ENCODE data around the gene PRRX1.

Gene PRRX1

DNA sequence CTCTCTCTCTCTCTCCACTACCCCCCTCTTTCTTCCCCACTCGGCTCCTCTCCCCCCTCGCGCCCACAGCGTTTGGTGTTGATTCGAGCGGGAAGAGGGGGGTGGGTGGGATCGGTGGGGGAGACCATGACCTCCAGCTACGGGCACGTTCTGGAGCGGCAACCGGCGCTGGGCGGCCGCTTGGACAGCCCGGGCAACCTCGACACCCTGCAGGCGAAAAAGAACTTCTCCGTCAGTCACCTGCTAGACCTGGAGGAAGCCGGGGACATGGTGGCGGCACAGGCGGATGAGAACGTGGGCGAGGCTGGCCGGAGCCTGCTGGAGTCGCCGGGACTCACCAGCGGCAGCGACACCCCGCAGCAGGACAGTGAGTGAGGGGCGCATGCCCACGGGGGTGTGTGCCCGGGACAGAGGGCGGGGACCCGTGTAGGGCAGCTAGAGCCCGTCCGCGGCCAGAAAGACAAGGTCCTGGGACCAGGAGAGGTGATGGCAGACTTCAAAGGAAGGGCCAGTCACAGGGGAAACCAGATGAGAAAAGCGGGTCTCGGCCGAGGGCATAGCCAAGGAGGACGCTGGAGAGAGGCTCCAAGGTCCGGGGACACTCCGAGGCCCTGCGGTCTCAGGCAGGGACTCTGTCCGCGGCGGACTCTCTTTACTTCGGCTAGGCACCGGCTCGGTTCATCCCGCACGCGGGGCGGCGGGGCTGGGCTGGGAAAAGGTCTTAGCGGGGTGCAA lies at the start of gene PRRX1:
TSS of gene PRRX1 (plus strand) at position 39 of the 735 bp plus-strand sequence. CDS start at position 127, 88 bp downstream.
- no peak for DNase-seq (ENCODE audit: low read depth, low spot score)

DNA sequence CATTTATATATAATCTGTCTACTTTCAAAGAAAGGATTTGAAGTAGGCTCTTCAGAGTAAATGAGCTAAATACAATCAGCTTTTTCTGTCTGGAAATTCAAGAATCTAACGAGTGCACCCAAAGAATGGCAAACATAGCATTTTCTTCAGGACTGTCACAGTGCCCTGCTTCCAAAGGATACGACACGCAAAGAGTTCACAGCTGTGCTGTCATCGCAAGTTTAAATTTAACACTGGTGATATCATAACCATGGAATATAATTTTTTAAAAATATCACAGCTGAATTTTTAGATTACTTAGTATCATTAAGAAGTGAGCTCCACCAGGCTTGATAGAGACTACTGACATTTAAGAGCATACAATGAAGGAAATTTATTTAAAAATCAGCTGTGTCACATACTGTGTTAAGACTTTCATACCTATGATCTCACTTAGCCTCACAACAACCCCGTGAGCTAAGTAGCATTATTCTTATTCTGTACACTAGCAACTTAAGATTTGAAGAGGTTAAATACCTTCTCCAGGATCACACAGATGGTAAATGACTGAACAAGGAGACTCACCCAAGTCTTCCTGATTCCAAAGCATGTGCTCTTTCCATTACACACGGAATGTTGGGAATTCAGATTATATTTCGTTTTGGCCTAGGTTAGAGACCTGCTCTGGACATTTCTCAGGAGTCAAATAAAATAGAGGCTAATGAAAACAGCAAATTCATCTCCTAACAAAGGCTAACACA lies 46.2 kb upstream of the PRRX1 start:
- DNase-seq (ENCODE audit: low read depth, low spot score): no peak

- DNase-seq (ENCODE audit: low read depth, low spot score): no peak
Observed at GRCh38 chr1:170618421-170618820, 45.5 kb upstream of the PRRX1 start.

GRCh38 chr1:170619241-170620028 lies 44.5 kb upstream of the PRRX1 start:
- no peak for DNase-seq (ENCODE audit: low read depth, low spot score)

DNA sequence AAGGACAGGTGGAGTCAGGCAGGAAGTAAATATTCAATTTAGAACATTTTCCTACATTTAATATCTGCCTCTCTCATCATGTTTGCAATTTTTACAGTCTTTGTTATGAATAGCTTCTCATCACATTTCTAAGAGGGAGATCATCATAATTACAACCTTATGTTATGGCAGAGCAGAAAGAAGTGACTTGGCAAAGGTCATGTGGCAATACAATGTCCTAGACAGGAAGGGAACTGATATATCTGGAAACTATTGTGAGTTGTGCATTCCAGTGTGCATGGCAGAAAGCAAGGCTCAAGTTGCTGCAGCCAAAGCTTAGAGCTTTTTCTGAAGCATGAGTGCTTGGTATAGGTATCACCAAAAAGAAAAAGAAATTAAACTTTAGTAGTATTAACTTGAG lies 43.8 kb upstream of the PRRX1 start:
- DNase-seq (ENCODE audit: low read depth, low spot score): no peak

- DNase-seq (ENCODE audit: low read depth, low spot score): no peak
Observed at GRCh38 chr1:170623171-170623570, 40.8 kb upstream of the PRRX1 start.

DNA sequence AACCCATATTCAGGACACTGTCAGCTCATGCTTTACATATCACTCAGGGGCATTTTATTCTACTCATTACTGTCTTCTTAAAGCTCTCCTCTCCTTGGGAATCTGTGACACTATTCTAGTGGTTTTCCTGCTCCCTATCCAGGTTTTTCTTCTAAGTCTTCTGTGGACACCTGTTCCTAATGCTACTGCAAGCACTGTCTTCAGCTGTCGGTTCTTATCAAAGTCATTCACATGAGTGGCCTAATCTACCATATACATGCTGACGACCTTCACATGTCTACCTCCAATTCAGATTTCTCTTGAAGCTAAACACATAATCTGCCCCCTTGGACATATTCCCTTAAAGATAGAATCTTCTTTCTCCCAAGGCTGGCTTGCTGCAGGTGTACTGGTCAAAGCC lies 39.8 kb upstream of the PRRX1 start:
- DNase-seq (ENCODE audit: low read depth, low spot score): no peak

GRCh38 chr1:170630977-170631376 lies 33.0 kb upstream of the PRRX1 start:
- DNase-seq (ENCODE audit: low read depth, low spot score): no peak

- DNase-seq (ENCODE audit: low read depth, low spot score): no peak
Observed at GRCh38 chr1:170634293-170634692, 29.6 kb upstream of the PRRX1 start.

GRCh38 chr1:170634824-170635410 lies 29.0 kb upstream of the PRRX1 start:
- DNase-seq (ENCODE audit: low read depth, low spot score): no peak

DNA sequence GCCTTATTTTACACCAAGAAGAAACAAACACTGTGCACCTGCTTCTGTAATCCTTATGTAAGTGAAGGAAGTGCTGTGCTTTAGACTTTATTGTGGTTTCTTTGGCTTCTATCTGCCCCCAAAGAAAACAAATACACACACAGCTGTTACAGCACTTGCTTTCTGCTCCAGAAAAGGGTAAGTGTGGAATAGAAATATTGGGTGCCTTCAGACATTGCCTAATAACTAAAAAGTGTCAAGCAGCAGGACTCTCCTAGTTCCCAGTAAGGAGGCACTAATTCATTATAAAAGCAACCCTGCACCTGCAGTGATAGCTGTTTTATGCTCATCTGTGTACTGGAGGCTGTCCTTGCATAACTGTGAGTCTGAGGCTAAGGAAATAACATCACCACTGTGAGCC lies 23.4 kb upstream of the PRRX1 start:
- no peak for DNase-seq (ENCODE audit: low read depth, low spot score)

DNA sequence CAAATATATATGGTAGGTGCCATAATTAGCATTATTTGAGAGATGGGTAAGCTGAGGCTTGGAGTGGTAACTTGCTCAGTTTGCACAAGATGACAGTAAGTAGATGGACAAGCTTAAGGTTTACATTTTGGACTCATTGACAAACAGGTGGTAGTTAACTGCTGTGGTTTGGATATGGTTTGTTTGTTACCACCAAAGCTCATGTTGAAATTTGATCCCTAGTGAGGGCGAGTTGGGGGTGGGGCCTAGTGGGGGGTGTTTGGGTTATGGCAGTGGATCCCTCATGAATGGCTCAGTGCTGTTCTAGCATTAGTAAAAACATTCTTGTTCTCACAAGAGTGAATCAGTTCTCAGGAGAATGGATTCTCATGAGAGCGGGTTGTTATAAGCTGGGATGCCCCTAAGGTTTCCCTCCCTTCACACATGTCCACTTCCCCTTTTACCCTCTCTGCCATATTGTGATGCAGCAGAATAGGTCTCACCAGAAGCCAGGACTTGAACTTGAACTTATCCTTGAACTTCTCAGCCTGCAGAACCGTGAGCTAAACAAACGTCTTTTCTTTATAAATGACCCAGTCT lies 6.6 kb upstream of the PRRX1 start:
- DNase-seq (ENCODE audit: low read depth, low spot score): no peak

DNA sequence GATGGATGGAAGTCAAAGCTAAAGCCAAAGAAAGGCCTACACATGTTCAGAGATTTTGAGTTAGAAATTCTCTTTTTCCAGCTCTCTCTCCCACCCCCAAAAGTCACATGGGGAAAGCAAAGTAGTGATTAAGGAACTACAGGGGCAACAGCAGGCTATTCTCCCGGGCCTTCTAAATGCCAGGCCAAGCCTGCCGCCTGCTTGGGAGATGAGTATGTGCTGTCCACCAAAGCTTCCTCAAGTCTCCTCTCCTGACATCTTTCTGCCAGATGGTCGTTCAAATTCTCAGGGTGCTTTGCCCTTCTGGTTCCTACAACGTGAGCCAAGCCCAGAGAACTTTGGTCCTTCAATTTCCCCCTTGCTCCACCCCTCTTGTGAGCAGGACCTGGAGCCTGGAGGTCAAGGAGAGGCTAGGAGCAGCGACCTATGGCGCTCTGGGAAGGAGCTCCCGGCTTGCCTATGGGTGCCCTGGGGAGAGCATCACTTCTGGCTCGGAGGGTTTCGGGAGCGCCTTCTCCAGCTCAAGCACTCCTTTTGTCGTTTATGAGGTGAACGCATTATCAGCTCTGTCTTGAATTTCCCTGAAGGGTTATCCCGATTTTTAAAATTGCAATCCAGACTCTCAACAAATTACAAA lies 4.4 kb upstream of the PRRX1 start:
- DNase-seq (ENCODE audit: low read depth, low spot score): no peak

DNA sequence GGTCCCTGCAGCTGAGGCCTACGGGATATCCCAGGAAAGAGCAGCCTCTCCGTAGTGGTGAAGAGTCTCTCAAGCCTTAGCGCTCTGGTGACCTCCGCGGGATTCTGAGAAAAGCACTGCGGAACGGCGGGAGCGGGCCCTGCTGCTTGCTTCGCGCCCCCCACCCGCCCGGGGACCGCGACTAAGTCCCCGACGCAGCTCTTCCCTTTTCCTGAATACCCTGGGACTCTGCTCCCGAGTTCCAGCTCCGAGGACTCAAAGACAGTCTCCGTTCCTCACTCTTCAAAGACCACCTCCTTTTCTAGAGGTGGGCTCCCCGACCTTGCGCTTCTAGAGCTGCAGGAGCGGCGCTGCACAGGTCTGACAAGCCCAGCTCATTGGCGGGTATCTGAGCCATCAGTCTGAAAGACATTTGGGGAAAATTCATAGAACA lies 3.6 kb upstream of the PRRX1 start:
- no peak for DNase-seq (ENCODE audit: low read depth, low spot score)

- DNase-seq (ENCODE audit: low read depth, low spot score): no peak
Observed at GRCh38 chr1:170660871-170661645, 2.9 kb upstream of the PRRX1 start.

GRCh38 chr1:170661646-170662411 lies 2.1 kb upstream of the PRRX1 start:
- no peak for DNase-seq (ENCODE audit: low read depth, low spot score)

- no peak for DNase-seq (ENCODE audit: low read depth, low spot score)
Observed at GRCh38 chr1:170662561-170663403, 1.1 kb upstream of the PRRX1 start.

GRCh38 chr1:170663404-170664092 lies 383 bp upstream of the PRRX1 start:
- DNase-seq (ENCODE audit: low read depth, low spot score): no peak
